HG03159 (cell line): ENCODE data around the gene EEA1.
A peak's percentile ranks its signal among the peaks of the same experiment; 100 is the strongest.
"Not testable (repeated sequence)": the region's sequence is repeated elsewhere in the genome, so short reads cannot be mapped to it uniquely, and the experiment has no call there.

ENCODE experiments used
- ATAC-seq: cut with Tn5 transposase; IDR thresholded peaks from one replicate; pipeline ENCODE4 v1.9.1; 2021; ENCODE audit warnings: mild to moderate bottlenecking, moderate library complexity; ENCODE audit not compliant: unreplicated experiment

Gene EEA1

GRCh38 chr12:92928962-92929915 is at the start of gene EEA1:
Gene EEA1 (minus strand): TSS chr12:92929295. CDS start chr12:92929066, 229 bp downstream.
- peak; percentile 84 for ATAC-seq

- no peak for ATAC-seq
These were observed 49.5 kb upstream of the EEA1 start for GRCh38 chr12:92978607-92979006.

- no peak for ATAC-seq
These were observed 48.2 kb upstream of the EEA1 start for GRCh38 chr12:92977326-92977725.

GRCh38 chr12:92974759-92975158 is 45.7 kb upstream of the EEA1 start:
- no peak for ATAC-seq

GRCh38 chr12:92973614-92974013 is 44.5 kb upstream of the EEA1 start:
- no peak for ATAC-seq

- ATAC-seq: no peak
These were observed 42.9 kb upstream of the EEA1 start for GRCh38 chr12:92971859-92972524.

- no peak for ATAC-seq
These were observed 39.2 kb upstream of the EEA1 start for GRCh38 chr12:92968176-92968813.

- not testable (repeated sequence) for ATAC-seq
These were observed 35.3 kb upstream of the EEA1 start for GRCh38 chr12:92964378-92964777.

- ATAC-seq: no peak
These were observed 32.9 kb upstream of the EEA1 start for GRCh38 chr12:92961949-92962348.

GRCh38 chr12:92955997-92956663 is 27.0 kb upstream of the EEA1 start:
- no peak for ATAC-seq

GRCh38 chr12:92953747-92954146 is 24.7 kb upstream of the EEA1 start:
- no peak for ATAC-seq

- no peak for ATAC-seq
These were observed 23.3 kb upstream of the EEA1 start for GRCh38 chr12:92952394-92952793.

GRCh38 chr12:92951006-92951405 is 21.9 kb upstream of the EEA1 start:
- no peak for ATAC-seq

- ATAC-seq: no peak
These were observed 20.9 kb upstream of the EEA1 start for GRCh38 chr12:92950011-92950410.

- ATAC-seq: no peak
These were observed 20.4 kb upstream of the EEA1 start for GRCh38 chr12:92949466-92949865.

- no peak for ATAC-seq
These were observed 18.6 kb upstream of the EEA1 start for GRCh38 chr12:92947589-92948215.

- no peak for ATAC-seq
These were observed 16.6 kb upstream of the EEA1 start for GRCh38 chr12:92945659-92946220.

GRCh38 chr12:92943482-92944250 is 14.6 kb upstream of the EEA1 start:
- ATAC-seq: no peak

GRCh38 chr12:92942905-92943304 is 13.8 kb upstream of the EEA1 start:
- ATAC-seq: no peak
